Measurements from ENCODE around the gene NPTXR. TPM values are rescaled to one million over a fixed set of nuclear protein-coding genes. Genes with fewer than 3 reads are reported as not detected.

The NPTXR gene
- total and polyA plus RNA-seq, 2 of the 4 experiments (the other 2 are of a cell fraction), result 0.36 to 2.2 TPM

GRCh38 chr22:38826801-38827200 lies 17.0 kb downstream of the NPTXR start:
- TF ChIP-seq MAZ (IDR thresholded peaks at IDR 0.05; ENCODE audit: borderline replicate concordance, low read depth, low read length), result no peak
- no peak for TF ChIP-seq POLR2A (IDR thresholded peaks at IDR 0.05; ENCODE audit: low read depth, low read length)
- no peak for TF ChIP-seq RFX5 (IDR thresholded peaks at IDR 0.05; ENCODE audit: low read depth, low read length)
- no peak for TF ChIP-seq USF2 (IDR thresholded peaks at IDR 0.05; ENCODE audit: low read depth, low read length)
- TF ChIP-seq CEBPB (IDR thresholded peaks at IDR 0.05; ENCODE audit: low read depth, low read length), result no peak
- no peak for TF ChIP-seq RAD21 (IDR thresholded peaks at IDR 0.05; ENCODE audit: low read length)
- no peak for TF ChIP-seq NFE2L2 (IDR thresholded peaks at IDR 0.05; ENCODE audit: low read depth, low read length)
- TF ChIP-seq MAFK (IDR thresholded peaks at IDR 0.05; ENCODE audit: low read depth, low read length), result no peak
- TF ChIP-seq CTCF (conservative IDR thresholded peaks at IDR 0.05; ENCODE audit: low read depth, low read length), result no peak
- TF ChIP-seq FOS (IDR thresholded peaks at IDR 0.05; ENCODE audit: low read depth, low read length), result no peak
- no peak for TF ChIP-seq SMC3 (IDR thresholded peaks at IDR 0.05; ENCODE audit: low read depth, low read length)
- TF ChIP-seq BHLHE40 (IDR thresholded peaks at IDR 0.05; ENCODE audit: low read depth, low read length), result no peak
- no peak for TF ChIP-seq ELK1 (IDR thresholded peaks at IDR 0.05; ENCODE audit: borderline replicate concordance, low read depth, low read length)
- TF ChIP-seq CHD1 (IDR thresholded peaks at IDR 0.05; ENCODE audit: low read depth, low read length), result no peak
- TF ChIP-seq RCOR1 (IDR thresholded peaks at IDR 0.05; ENCODE audit: insufficient replicate concordance, low read length), result no peak
- TF ChIP-seq MXI1 (IDR thresholded peaks at IDR 0.05; ENCODE audit: borderline replicate concordance, low read depth, low read length), result no peak
- no peak overlapping the region for H3K56ac ChIP-seq (ENCODE audit: extremely low read depth, insufficient read depth, low read length)
- CTCF ChIA-PET, result no interaction called here
- H4K5ac ChIP-seq (ENCODE audit: low read depth, low read length), result no peak overlapping the region
- no peak overlapping the region for H3K14ac ChIP-seq (replicated peaks; ENCODE audit: low read depth, low read length)
- no peaks in the 10 kb centered on the region for H3K9me1 ChIP-seq (ENCODE audit: insufficient read depth, low read length)
- intact Hi-C loops (cut with micrococcal nuclease) (no loop called here), dilution Hi-C loops (cut with HindIII; ENCODE audit: low sequenced_read_pairs, unreplicated experiment) (no loop called here), in situ Hi-C loops (cut with MboI; ENCODE audit: low sequenced_read_pairs) (no loop called here)
- no peak overlapping the region for H3K18ac ChIP-seq (ENCODE audit: low read depth, low read length)
- H3K4ac ChIP-seq (ENCODE audit: low read depth, low read length), result no peak overlapping the region
- H3K4me2 ChIP-seq (ENCODE audit: low read depth, low read length), result no peak overlapping the region
- no peak overlapping the region for H3K4me3 ChIP-seq (ENCODE audit: insufficient read depth, low read depth, low read length)
- whole genome bisulfite sequencing, 2 experiments (ENCODE audit: extremely low coverage in 2 of 2, insufficient read length in 1 of 2), result 89% methylated on average over 1 of the region's 5 CpGs; no CpG with 5 or more reads in 1 of the 2 experiments
- H2AK5ac ChIP-seq (ENCODE audit: low read depth, low read length), result no peak overlapping the region
- H3K36me3 ChIP-seq (ENCODE audit: control insufficient read depth, insufficient read depth, low read length), result no peaks in the 10 kb centered on the region
- ATAC-seq (ENCODE audit: low read depth) (no peak), DNase-seq (no peak)
- no peak overlapping the region for H4K91ac ChIP-seq (ENCODE audit: insufficient read depth, low read depth, low read length)
- no peak overlapping the region for H3K9ac ChIP-seq (ENCODE audit: low read depth, low read length)
- no peak overlapping the region for H2AFZ ChIP-seq (replicated peaks; ENCODE audit: low read length, poor library complexity)
- no peaks in the 10 kb centered on the region; the same call in 1 of the 2 replicates for H4K20me1 ChIP-seq (ENCODE audit: insufficient read depth, low read length)
- H3K79me1 ChIP-seq (ENCODE audit: low read depth in 1 of 2, low read length in 2 of 2), result no peaks in the 10 kb centered on the region
- H3K27me3 ChIP-seq (ENCODE audit: control insufficient read depth, insufficient read depth, low read length), result no peaks in the 10 kb centered on the region
- no peak overlapping the region for H2BK15ac ChIP-seq (ENCODE audit: low read depth, low read length)
- no peak overlapping the region for H3K23ac ChIP-seq (ENCODE audit: low read depth, low read length)
- no peaks in the 10 kb centered on the region for H3K9me3 ChIP-seq (ENCODE audit: control insufficient read depth, insufficient read depth, low read length)
- H4K8ac ChIP-seq (ENCODE audit: low read depth in 2 of 2, low read length in 2 of 2), result no peak overlapping the region
- H3K4me1 ChIP-seq (ENCODE audit: control insufficient read depth, insufficient read depth, low read length), result no peaks in the 10 kb centered on the region
- POLR2A ChIA-PET (ENCODE audit: unreplicated experiment), result no interaction called here
- H3K27ac ChIP-seq (ENCODE audit: insufficient read depth, low read length), result no peak overlapping the region
- no TSS peak for BruUV-seq (replicated peaks)
- H2AK9ac ChIP-seq (replicated peaks; ENCODE audit: low read depth, low read length, poor library complexity), result no peak overlapping the region
- no peak overlapping the region for H2BK5ac ChIP-seq (ENCODE audit: low read depth, low read length, poor library complexity, severe bottlenecking)
- no peak overlapping the region for H2BK120ac ChIP-seq (ENCODE audit: low read depth, low read length)
- H2BK20ac ChIP-seq (ENCODE audit: low read depth, low read length), result no peak overlapping the region

All from IMR-90 (cell line).